ENCODE results near the gene BABAM2.
"Not testable (repeated sequence)": the region's sequence is repeated elsewhere in the genome, so short reads cannot be mapped to it uniquely, and the experiment has no call there.

Gene BABAM2

GRCh38 chr2:28332696-28333095 lies 442.2 kb downstream of the BABAM2 start:
- no peak for DNase-seq (ENCODE audit: low read depth)

- no peak for DNase-seq (ENCODE audit: low read depth)
Measured at GRCh38 chr2:28333606-28334526, 443.3 kb downstream of the BABAM2 start.

GRCh38 chr2:28334527-28334894 lies 444.0 kb downstream of the BABAM2 start:
- no peak for DNase-seq (ENCODE audit: low read depth)

- not testable (repeated sequence) for DNase-seq (ENCODE audit: low read depth)
Measured at GRCh38 chr2:28335265-28335664, 444.7 kb downstream of the BABAM2 start.

GRCh38 chr2:28335666-28336065 lies 445.1 kb downstream of the BABAM2 start:
- DNase-seq (ENCODE audit: low read depth), result no peak

- no peak for DNase-seq (ENCODE audit: low read depth)
Measured at GRCh38 chr2:28336264-28336980, 445.9 kb downstream of the BABAM2 start.

- no peak for DNase-seq (ENCODE audit: low read depth)
Measured at GRCh38 chr2:28336982-28337627, 446.6 kb downstream of the BABAM2 start.

GRCh38 chr2:28338046-28338817 lies 447.7 kb downstream of the BABAM2 start:
- no peak for DNase-seq (ENCODE audit: low read depth)

- no peak for DNase-seq (ENCODE audit: low read depth)
Measured at GRCh38 chr2:28338831-28339321, 448.3 kb downstream of the BABAM2 start.

- DNase-seq (ENCODE audit: low read depth), result no peak
Measured at GRCh38 chr2:28339516-28340175, 449.1 kb downstream of the BABAM2 start.

- DNase-seq (ENCODE audit: low read depth), result no peak
Measured at GRCh38 chr2:28340312-28341202, 450.0 kb downstream of the BABAM2 start.

- no peak for DNase-seq (ENCODE audit: low read depth)
Measured at GRCh38 chr2:28341208-28341891, 450.8 kb downstream of the BABAM2 start.

GRCh38 chr2:28342081-28342967 lies 451.8 kb downstream of the BABAM2 start:
- DNase-seq (ENCODE audit: low read depth), result no peak

- no peak for DNase-seq (ENCODE audit: low read depth)
Measured at GRCh38 chr2:28343184-28343942, 452.8 kb downstream of the BABAM2 start.

- DNase-seq (ENCODE audit: low read depth), result no peak
Measured at GRCh38 chr2:28343971-28344715, 453.6 kb downstream of the BABAM2 start.

- DNase-seq (ENCODE audit: low read depth), result no peak
Measured at GRCh38 chr2:28344756-28345373, 454.3 kb downstream of the BABAM2 start.

GRCh38 chr2:28345619-28346018 lies 455.1 kb downstream of the BABAM2 start:
- DNase-seq (ENCODE audit: low read depth), result no peak
